Stimulated activated CD8-positive, alpha-beta memory T cell treated with anti-CD3 and anti-CD28 coated beads, Interleukin-12 subunit alpha, Interleukin-12 subunit beta, amount 100 ng/mL, for 24 hours (primary cell): ENCODE results near the gene KDELR1.
A peak's percentile ranks its signal among the peaks of the same experiment; 100 is the strongest.

Experiments
- DNase-seq: peaks from one replicate; pipeline ENCODE4 v3.0.0-alpha.2; 2020; ENCODE audit errors: extremely low read depth

The KDELR1 gene

GRCh38 chr19:48342414-48342738, 49.0 kb downstream of the KDELR1 start:
- no peak for DNase-seq

DNA sequence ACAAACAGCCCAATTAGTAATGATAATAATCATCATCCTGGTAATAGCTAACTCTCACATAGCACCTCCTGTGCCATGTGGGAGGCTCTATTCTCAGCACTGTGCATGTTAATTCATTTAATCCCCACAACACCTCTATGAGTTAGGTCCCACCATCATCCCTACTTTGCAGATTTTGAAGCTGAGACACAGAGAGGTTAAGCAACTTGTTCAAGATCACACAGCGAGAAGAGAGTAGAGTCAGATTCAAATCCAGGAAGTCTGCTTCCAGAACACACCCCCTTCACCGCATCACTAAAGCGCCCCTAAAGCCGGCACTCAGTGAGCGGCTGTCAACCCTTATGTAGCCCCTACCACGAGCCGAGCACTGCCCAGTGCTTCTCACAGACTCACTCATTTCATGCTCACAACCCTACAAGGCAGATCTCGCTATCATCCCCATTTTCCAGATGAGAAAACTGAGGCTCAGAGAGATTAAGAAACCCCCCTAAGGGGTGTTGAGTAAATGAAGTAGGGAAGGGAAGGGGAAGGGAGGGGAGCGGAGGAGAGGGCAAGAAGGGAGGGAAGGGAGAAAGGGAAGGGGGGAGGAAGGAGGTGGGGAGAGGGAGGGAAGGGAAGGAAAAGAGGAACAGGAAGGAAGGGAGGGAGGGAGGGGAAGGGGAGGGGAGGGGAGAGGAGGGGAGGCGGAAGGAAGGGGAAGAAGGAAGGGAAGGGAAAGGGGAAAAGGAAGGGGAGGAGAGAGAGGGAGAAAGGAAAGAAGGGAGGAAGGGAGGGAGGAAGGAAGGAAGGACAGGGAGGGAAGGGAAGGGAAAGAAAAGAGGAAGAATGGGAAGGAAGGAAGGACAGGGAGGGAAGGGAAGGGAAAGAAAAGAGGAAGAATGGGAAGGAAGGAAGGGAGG, 49.6 kb downstream of the KDELR1 start:
- no peak for DNase-seq

GRCh38 chr19:48340995-48341394, 50.4 kb downstream of the KDELR1 start:
- no peak for DNase-seq

DNA sequence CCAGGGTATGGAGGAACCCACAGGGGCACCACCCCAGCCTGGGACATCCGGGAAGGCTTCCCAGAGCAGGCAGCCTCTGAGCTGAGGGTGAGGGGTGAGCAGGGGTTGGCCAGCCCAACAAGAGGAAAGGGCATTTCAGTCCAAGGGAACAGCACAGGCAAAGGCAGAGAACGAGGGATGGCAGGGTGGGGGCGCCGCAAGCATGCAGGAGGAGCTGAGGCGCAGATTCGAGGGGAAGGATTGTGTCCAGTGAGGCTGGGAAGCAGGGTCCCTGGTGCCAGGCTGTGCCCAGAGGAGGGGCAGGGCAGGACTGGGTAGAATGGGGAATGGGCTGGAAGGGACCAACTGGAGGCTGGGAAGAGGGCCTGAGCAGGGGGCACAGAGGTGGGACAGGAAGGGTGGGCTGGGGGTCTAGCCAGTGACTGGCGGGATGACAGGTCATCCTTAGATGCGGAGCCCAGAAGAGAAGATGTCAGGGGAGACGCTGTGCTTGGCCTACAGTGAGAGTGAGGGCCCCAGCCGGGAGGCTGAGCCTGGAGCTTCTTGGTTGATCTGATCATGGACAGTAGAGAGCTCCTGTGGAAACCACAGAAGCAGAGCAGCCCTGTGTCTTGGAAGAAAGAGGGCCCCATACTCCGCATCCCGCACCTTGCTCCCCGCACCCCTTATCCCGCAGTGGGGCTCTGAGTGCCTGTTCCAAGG, 52.4 kb downstream of the KDELR1 start:
- no peak for DNase-seq

DNA sequence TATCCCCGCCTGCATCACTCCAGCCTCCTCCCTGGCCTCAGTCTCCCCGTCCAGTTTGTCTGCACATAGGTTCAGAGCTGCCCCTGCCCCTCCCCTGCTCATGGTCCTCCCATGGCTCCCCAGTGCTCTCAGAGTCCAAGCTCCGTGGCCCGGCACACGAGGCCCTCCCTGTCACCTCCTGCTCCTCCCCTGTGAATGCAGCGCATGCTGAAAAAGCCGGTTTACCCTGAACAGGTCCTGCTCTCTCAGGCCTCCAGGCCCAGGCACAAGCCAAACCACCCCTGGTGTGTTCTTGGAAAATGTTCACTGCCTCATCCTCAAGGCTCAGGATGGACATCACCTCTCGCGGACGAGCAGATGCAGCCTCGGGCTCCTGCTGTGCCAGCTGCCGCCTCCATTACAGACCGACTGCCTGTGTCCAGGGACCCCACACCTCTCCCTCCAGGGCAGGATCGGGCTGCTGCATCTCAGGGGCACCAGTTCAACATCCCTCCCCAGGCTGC, 53.0 kb downstream of the KDELR1 start:
- no peak for DNase-seq

DNA sequence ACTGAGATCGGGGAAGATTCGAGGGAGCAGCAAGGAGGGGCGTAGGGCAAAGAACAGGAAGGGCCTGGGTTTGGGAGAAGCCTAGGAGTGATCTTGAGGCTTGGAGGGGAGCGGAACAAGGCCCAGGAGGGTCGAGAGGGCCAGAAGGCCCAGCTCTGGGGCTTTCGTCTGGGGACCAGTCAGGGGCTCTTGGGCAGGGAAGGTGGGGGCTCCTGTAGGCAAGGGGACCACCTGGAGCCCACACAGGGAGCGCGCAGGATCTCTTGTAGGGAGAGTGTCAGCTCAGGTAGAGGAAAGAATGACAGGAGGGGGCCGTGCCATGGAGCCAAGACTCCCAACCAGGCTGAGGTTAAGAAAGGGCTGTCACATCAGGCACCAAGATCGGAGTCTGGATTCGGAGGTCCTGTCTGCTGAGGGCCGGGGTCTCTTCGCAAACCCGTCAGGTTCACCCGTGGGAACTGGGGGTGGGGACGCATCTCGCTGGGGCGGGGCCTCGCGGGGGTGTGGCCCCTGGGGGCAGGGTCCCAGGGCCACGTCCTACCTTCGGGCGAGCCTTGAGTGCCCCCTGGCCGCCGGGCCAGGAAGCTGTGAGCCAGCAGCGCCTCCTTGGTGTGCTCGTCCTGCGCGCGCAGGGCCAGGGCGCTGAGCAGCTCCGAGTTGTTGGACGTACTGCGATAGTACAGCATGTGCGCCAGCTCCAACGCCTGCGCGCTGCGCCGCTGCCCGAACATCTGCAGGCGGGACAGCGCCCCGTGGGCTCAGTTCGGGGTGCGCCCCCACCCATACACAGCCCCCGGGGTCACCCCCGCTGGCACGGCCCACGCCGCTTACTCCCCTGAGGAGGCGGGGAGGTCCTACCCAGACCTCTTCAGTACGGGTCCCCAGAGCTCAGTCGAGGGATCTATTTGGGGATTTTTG, 57.6 kb downstream of the KDELR1 start:
- DNase-seq = peak; percentile 78

DNA sequence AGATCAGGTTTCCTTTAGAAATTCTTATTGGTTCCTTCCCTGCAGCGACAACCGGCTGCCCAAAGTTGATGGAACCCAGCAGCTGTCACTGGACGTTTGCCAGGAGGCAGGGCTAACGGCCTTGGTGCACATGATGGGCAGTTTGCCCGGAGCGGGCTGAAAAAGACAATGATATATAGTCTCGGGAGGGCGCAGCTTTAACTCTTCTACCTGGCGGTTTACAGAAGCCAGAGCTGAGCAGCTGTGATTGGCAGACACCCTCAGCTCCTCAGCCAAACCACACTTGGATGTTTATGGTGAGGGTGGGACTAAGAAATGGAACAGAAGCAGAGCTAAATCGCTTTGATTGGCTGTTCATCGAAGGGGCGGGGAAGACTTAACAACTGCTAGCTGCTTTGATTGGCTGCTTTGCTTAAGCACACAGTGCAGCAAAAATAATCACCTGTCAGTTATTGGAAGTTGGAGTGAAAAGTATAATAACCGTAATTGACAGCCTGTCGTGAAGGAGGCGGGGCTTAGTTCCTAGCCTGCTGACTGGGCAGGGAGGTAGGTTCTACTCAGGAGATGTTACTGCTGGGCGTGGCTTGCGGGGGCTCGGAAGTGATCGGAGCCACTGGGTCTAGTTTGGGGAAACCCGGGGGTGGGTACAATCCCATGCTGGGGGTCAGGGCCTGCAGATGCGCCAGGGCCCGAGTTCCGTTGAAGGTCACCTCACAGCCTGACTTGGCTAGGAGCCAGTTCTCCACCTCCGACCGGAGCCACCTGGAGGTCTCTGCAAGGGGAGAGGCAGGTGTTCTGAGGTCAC, 58.5 kb downstream of the KDELR1 start:
- peak; percentile 83 for DNase-seq
